ENCODE data around the gene UNK. TPM values are rescaled to one million over a fixed set of nuclear protein-coding genes. Genes with fewer than 3 reads are reported as not detected.
A peak's percentile ranks its signal among the peaks of the same experiment; 100 is the strongest.

The UNK gene
- total and polyA plus RNA-seq, 4 donors, result 15.5 to 72.4 (median 25.7) TPM

- DNase-seq (no peak), ATAC-seq (ENCODE audit: insufficient read depth, low FRiP score) (no peak)
- Histone ChIP-seq H3K27ac (ENCODE audit: low read depth in 1 of 2, low read length in 1 of 2) (peak overlapping the region; percentile 0 to 89), H3K4me1 (ENCODE audit: control insufficient read depth in 5 of 5, insufficient read depth in 5 of 5, low read length in 5 of 5) (peaks cover 0 to 51% (median 38%) of the 10 kb centered on the region in 5 donors), H3K4me3 (no peak overlapping the region), H3K9ac (ENCODE audit: insufficient read depth in 1 of 2, low read length in 2 of 2) (no peak overlapping the region), H3K27me3 (ENCODE audit: control insufficient read depth in 3 of 3, insufficient read depth in 3 of 3, low read length in 2 of 3) (no peaks in the 10 kb centered on the region), H3K36me3 (ENCODE audit: control insufficient read depth in 4 of 4, insufficient read depth in 4 of 4, low read length in 4 of 4) (peaks cover 0 to 49% (median 26%) of the 10 kb centered on the region in 4 donors), H3K9me3 (ENCODE audit: control insufficient read depth in 4 of 4, insufficient read depth in 3 of 4, low read length in 3 of 4) (no peaks in the 10 kb centered on the region)
- WGBS, 2 donors, result 58 to 72% methylated on average over 22 of the region's 22 CpGs
- TF ChIP-seq CTCF (IDR thresholded peaks at IDR 0.05; ENCODE audit: control extremely low read depth, extremely low read depth), result no peak
Measured at GRCh38 chr17:75845933-75846691, 61.5 kb downstream of the UNK start.

DNA sequence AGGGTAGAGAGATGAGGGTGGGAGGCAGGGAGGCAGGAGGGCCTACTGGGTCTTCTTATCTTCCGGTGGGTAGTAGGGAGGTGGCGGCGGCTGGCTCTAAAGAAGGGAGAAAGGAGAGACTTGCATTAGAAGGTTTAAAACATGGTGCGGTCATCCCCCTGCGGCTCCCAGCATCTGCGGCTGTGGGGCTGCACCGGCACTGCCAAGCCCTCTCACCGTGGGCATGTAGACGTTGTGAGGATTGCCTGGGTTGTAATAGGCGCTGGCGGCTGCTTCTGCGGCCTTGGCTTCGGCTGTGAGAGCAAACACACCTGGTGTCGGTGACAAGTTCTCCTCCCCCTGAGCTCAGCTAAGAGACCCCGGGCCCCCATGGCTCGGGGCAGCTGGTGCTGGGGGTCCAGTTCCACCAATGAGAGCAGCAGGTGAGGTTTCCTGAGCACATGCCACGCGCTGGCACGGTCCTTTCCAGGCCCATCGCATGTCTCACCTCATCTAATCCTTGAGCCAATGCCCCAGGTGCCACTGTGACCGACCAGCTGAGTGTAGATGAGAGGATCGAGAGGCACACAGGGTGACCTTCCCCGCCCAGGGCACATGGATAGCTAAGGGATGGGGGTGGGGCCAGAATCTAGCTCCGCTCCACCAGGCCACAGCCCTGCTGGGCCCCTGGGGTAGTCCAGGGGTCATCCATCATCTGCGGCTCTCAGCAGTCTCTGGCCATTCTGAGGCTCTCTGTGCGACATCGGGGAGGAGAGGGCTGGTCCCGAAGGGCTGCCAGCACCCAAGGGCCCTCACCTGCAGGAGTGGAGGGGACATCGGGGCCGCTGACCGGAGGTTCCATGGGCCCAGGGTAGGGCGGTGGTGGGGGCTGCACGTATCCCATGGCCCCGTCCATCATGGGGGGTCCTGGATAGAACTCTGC, 62.3 kb downstream of the UNK start:
- Histone ChIP-seq H3K27me3 (ENCODE audit: control insufficient read depth in 3 of 3, insufficient read depth in 3 of 3, low read length in 2 of 3) (no peaks in the 10 kb centered on the region), H3K27ac (ENCODE audit: low read depth in 1 of 2, low read length in 1 of 2) (peak overlapping the region in 1 of 2 donors; percentile 71), H3K9ac (ENCODE audit: insufficient read depth in 1 of 2, low read length in 2 of 2) (no peak overlapping the region), H3K9me3 (ENCODE audit: control insufficient read depth in 4 of 4, insufficient read depth in 3 of 4, low read length in 3 of 4) (no peaks in the 10 kb centered on the region), H3K36me3 (ENCODE audit: control insufficient read depth in 4 of 4, insufficient read depth in 4 of 4, low read length in 4 of 4) (peaks cover 0 to 52% (median 30%) of the 10 kb centered on the region in 4 donors), H3K4me3 (no peak overlapping the region), H3K4me1 (ENCODE audit: control insufficient read depth in 5 of 5, insufficient read depth in 5 of 5, low read length in 5 of 5) (peaks cover 0 to 51% (median 38%) of the 10 kb centered on the region in 5 donors)
- DNase-seq (no peak), ATAC-seq (ENCODE audit: insufficient read depth, low FRiP score) (no peak)
- no peak for TF ChIP-seq CTCF (IDR thresholded peaks at IDR 0.05; ENCODE audit: control extremely low read depth, extremely low read depth)
- WGBS, 2 donors, result 88 to 90% methylated on average over 34 of the region's 34 CpGs

DNA sequence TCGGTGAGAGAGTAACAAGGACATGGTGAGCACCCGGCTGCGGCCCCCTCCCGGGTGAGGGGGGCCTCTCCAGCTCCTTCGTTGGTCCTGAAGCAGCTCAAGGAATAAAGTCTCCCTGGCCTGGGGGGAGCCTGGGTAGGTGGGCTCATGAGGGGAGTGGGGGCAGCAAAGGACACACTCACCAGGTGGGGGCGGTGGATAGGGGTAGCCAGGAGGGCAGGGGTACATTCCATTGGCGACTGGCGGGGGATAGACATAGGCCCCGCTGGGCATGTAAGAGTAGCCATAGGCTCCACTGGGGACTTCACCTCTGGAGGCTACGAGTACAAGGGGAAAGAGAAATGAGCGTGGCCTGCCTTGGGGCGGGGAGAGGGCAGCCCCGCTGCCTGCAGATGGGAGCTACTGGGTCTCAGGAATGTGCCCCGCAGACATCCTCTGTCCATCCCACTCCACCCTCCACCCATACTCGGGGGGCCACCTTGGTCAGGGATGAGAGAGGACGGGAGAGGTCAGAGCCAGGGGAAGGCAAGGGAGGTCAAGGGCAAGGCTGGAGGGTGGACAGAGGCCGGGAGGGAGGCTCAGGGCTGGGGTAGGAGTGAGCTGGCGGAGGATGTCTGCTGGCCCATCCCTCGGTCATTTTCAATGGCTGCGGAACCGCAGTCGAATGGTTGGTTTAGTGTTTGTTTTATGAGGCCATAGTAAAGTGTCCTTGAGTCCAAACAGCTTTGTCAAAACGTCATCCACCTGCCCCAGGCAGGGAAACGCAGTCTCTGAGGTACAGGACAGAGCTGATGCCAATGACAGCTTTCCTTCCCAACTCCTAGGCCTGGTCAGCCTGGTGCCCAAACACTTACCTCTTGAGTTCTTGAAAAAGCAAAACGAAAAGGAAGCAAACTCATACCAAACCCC, 63.3 kb downstream of the UNK start:
- no peak for ATAC-seq (ENCODE audit: insufficient read depth, low FRiP score)
- peaks cover 0 to 51% (median 38%) of the 10 kb centered on the region in 5 donors for H3K4me1 ChIP-seq (ENCODE audit: control insufficient read depth in 5 of 5, insufficient read depth in 5 of 5, low read length in 5 of 5)
- peaks cover 0 to 52% (median 30%) of the 10 kb centered on the region in 4 donors for H3K36me3 ChIP-seq (ENCODE audit: control insufficient read depth in 4 of 4, insufficient read depth in 4 of 4, low read length in 4 of 4)

More for the DNA sequence above, 63.3 kb downstream of the UNK start:
- Histone ChIP-seq H3K9me3 (ENCODE audit: control insufficient read depth in 4 of 4, insufficient read depth in 3 of 4, low read length in 3 of 4) (no peaks in the 10 kb centered on the region), H3K4me3 (no peak overlapping the region), H3K9ac (ENCODE audit: insufficient read depth in 1 of 2, low read length in 2 of 2) (peak overlapping the region in 1 of 2 donors; percentile 65), H3K27me3 (ENCODE audit: control insufficient read depth in 3 of 3, insufficient read depth in 3 of 3, low read length in 2 of 3) (no peaks in the 10 kb centered on the region), H3K27ac (ENCODE audit: low read depth in 1 of 2, low read length in 1 of 2) (peak overlapping the region in 1 of 2 donors; percentile 71)
- TF ChIP-seq CTCF (IDR thresholded peaks at IDR 0.05; ENCODE audit: control extremely low read depth, extremely low read depth), result no peak
- WGBS, 2 donors, result 84 to 90% methylated on average over 25 of the region's 25 CpGs
- DNase-seq, result no peak
